ENCODE data around the gene PEX14.

The PEX14 gene

DNA sequence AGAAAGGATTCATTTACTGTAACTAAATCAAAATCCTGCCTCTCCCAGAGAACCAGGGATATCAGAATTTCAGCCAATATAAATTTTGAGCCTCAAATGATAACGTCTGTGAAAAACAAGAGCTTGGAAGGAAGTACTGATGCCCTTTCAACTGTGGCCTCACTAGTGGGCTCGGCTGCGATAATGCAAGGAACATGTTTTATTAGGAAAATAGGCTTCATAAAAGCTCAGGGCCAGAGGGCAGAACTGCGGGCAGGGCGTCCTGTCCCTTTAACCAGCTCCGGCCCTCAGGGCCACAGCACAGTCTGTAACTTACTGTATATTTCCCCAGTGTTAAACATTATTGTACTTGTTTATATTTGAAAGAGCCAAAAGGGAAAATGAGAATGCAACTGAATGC lies 122.0 kb downstream of the PEX14 start:
- Histone ChIP-seq H3K36me3 (replicated peaks; ENCODE audit: low read depth, low read length) (no peaks in the 10 kb centered on the region), H3K27me3 (ENCODE audit: low read depth, low read length) (no peaks in the 10 kb centered on the region), H3K79me2 (ENCODE audit: low read length) (no peaks in the 10 kb centered on the region), H3K4me2 (ENCODE audit: low read length) (no peak overlapping the region), H2AFZ (ENCODE audit: low read depth, low read length) (no peak overlapping the region), H3K4me1 (ENCODE audit: low read length) (no peaks in the 10 kb centered on the region), H3K9me3 (ENCODE audit: insufficient read depth, low read length) (no peaks in the 10 kb centered on the region), H4K20me1 (ENCODE audit: insufficient read depth, low read length) (no peaks in the 10 kb centered on the region), H3K27ac (ENCODE audit: low read length) (no peak overlapping the region), H3K4me3 (ENCODE audit: low read length) (no peak overlapping the region), H3K9ac (ENCODE audit: low read length) (no peak overlapping the region)
- TF ChIP-seq EZH2phosphoT487 (IDR thresholded peaks at IDR 0.05; ENCODE audit: low read depth), result no peak
- TF ChIP-seq, protein P1, sequence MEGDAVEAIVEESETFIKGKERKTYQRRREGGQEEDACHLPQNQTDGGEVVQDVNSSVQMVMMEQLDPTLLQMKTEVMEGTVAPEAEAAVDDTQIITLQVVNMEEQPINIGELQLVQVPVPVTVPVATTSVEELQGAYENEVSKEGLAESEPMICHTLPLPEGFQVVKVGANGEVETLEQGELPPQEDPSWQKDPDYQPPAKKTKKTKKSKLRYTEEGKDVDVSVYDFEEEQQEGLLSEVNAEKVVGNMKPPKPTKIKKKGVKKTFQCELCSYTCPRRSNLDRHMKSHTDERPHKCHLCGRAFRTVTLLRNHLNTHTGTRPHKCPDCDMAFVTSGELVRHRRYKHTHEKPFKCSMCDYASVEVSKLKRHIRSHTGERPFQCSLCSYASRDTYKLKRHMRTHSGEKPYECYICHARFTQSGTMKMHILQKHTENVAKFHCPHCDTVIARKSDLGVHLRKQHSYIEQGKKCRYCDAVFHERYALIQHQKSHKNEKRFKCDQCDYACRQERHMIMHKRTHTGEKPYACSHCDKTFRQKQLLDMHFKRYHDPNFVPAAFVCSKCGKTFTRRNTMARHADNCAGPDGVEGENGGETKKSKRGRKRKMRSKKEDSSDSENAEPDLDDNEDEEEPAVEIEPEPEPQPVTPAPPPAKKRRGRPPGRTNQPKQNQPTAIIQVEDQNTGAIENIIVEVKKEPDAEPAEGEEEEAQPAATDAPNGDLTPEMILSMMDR (IDR thresholded peaks at IDR 0.05; ENCODE audit: low read depth, low read length), result no peak

DNA sequence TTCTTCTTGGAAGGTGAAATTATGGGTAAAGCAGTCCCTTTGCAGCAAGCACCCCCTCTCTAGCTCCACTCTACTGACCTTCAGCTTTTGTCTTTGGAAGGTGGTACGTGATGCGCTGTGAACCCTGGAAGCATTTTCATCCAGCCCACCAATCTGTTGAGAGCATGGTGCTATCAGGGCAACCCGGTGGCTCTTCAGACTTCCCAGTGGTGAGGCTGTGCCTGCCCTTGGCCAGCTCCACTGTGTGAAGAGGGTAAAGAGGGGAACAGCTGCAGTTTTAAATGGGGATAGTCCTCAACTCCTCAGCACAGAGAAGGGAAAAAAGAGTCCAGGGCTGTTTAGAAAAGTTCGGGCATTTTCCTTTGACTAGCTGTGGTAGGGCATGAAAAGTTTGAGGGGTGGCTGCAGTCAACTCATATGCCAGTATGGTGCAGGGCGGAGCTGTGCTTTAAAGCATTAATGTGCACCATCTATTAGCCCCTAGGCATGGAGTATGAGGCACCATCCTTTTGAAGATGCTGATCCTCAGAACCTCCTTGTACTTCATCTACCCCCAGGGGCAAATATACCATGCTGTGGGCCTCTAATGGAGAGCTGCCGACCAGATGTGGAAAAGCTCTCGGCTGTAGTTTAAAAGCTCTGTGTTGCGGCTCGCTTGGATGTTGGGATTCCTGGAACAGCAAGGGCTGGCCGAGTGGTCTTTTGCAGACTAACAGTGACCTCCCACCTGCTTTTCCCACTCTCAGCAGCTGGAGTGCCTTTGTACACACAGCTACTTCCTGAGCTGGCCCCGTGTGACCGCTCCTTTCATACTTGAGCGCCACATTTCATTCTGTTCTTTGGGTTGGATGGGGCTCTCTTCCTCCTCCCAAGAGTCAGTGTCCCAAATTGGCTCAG lies 123.0 kb downstream of the PEX14 start:
- Histone ChIP-seq H3K4me1 (ENCODE audit: low read length) (no peaks in the 10 kb centered on the region), H3K4me2 (ENCODE audit: low read length) (no peak overlapping the region), H3K36me3 (replicated peaks; ENCODE audit: low read depth, low read length) (no peaks in the 10 kb centered on the region), H3K9ac (ENCODE audit: low read length) (no peak overlapping the region), H3K4me3 (ENCODE audit: low read length) (no peak overlapping the region), H2AFZ (ENCODE audit: low read depth, low read length) (no peak overlapping the region), H4K20me1 (ENCODE audit: insufficient read depth, low read length) (no peaks in the 10 kb centered on the region), H3K27me3 (ENCODE audit: low read depth, low read length) (no peaks in the 10 kb centered on the region), H3K9me3 (ENCODE audit: insufficient read depth, low read length) (no peaks in the 10 kb centered on the region), H3K79me2 (ENCODE audit: low read length) (no peaks in the 10 kb centered on the region), H3K27ac (ENCODE audit: low read length) (no peak overlapping the region)
- TF ChIP-seq, protein P1 (IDR thresholded peaks at IDR 0.05; ENCODE audit: low read depth, low read length), result no peak
- no peak for TF ChIP-seq EZH2phosphoT487 (IDR thresholded peaks at IDR 0.05; ENCODE audit: low read depth)

DNA sequence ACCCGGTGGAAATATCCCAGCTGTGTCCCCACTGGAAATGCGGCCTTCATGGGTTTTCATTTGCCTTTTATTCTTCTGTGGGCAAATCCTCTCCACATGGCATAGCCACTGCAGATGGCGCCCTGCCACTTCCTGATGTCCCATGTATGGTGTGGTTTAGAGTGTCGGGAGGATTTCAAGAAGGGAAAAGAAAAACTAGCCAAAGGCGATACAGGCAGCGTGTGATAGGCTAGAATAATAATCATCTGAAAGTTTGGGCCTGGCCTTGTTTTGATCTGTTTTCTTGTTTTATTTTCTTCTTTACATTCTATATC lies 123.6 kb downstream of the PEX14 start:
- Histone ChIP-seq H3K27me3 (ENCODE audit: low read depth, low read length) (no peaks in the 10 kb centered on the region), H3K9me3 (ENCODE audit: insufficient read depth, low read length) (no peaks in the 10 kb centered on the region), H3K4me1 (ENCODE audit: low read length) (no peaks in the 10 kb centered on the region), H3K36me3 (replicated peaks; ENCODE audit: low read depth, low read length) (no peaks in the 10 kb centered on the region), H2AFZ (ENCODE audit: low read depth, low read length) (no peak overlapping the region), H4K20me1 (ENCODE audit: insufficient read depth, low read length) (no peaks in the 10 kb centered on the region), H3K4me3 (ENCODE audit: low read length) (no peak overlapping the region), H3K79me2 (ENCODE audit: low read length) (no peaks in the 10 kb centered on the region), H3K27ac (ENCODE audit: low read length) (no peak overlapping the region), H3K4me2 (ENCODE audit: low read length) (no peak overlapping the region), H3K9ac (ENCODE audit: low read length) (no peak overlapping the region)
- TF ChIP-seq EZH2phosphoT487 (IDR thresholded peaks at IDR 0.05; ENCODE audit: low read depth), result no peak
- TF ChIP-seq, protein P1 (IDR thresholded peaks at IDR 0.05; ENCODE audit: low read depth, low read length), result no peak

DNA sequence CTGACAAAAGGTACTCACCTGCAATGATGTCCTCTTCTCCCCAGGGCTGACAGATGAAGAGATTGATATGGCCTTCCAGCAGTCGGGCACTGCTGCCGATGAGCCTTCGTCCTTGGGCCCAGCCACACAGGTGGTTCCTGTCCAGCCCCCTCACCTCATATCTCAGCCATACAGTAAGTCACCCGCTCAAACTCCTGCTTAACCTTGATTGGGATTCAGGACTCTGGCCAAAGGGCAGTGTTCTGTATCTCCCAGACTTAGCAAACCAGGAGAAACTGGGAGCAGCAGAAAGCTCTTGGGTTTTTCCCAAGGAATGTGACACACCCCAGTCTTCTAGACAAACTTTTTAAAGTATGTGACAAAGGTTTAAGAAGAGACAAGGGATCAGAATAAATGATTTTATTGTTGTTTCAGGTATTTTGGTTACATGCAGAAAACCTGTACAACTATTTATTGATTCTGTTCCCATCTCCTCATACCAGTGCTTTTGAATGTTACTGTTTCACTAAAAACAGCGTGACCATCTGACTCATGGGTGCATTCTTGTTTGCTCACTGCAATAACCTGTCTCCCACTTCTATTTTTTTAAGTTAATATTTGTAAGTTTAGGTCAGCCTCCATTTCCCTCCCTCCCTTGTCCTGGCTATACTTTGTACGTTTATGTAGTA lies 124.6 kb downstream of the PEX14 start:
- no peak overlapping the region for H3K27ac ChIP-seq (ENCODE audit: low read length)

More for the DNA sequence above, 124.6 kb downstream of the PEX14 start:
- Histone ChIP-seq H3K4me2 (ENCODE audit: low read length) (no peak overlapping the region), H3K36me3 (replicated peaks; ENCODE audit: low read depth, low read length) (no peaks in the 10 kb centered on the region), H3K9ac (ENCODE audit: low read length) (no peak overlapping the region), H3K79me2 (ENCODE audit: low read length) (no peaks in the 10 kb centered on the region), H3K27me3 (ENCODE audit: low read depth, low read length) (no peaks in the 10 kb centered on the region), H4K20me1 (ENCODE audit: insufficient read depth, low read length) (no peaks in the 10 kb centered on the region), H3K4me1 (ENCODE audit: low read length) (no peaks in the 10 kb centered on the region), H3K4me3 (ENCODE audit: low read length) (no peak overlapping the region), H3K9me3 (ENCODE audit: insufficient read depth, low read length) (no peaks in the 10 kb centered on the region), H2AFZ (ENCODE audit: low read depth, low read length) (no peak overlapping the region)
- TF ChIP-seq, protein P1 (IDR thresholded peaks at IDR 0.05; ENCODE audit: low read depth, low read length), result no peak
- TF ChIP-seq EZH2phosphoT487 (IDR thresholded peaks at IDR 0.05; ENCODE audit: low read depth), result no peak

Data from OCI-LY3 (cell line).